GM12878 (cell line): Measurements from ENCODE around the gene DMXL2. TPM values are rescaled to one million over a fixed set of nuclear protein-coding genes. Genes with fewer than 3 reads are reported as not detected.
A peak's percentile ranks its signal among the peaks of the same experiment; 100 is the strongest.

Source experiments
- ATAC-seq: fragments of 200-7000 bp; cut with Tn5 transposase; 3 replicates; pipeline ENCODE4 v1.9.1; 2020; ENCODE audit warnings: mild to moderate bottlenecking, moderate library complexity
- BruUV-seq: library from RNA; stranded (reverse); fragments of 400-500 nt; replicated peaks from 2 replicates; lab custom pipeline; 2021; lab: Mats Ljungman, UMichigan
- CTCF ChIA-PET: fragments of 300-600 bp; sonication (Branson Sonifier 250); formaldehyde crosslinking; extraction: SDS; loops from one replicate; lab custom pipeline; 2021; ENCODE audit warnings: inconsistent platforms; lab: Yijun Ruan, JAX
- POLR2A ChIA-PET: fragments of 350-600 bp; formaldehyde crosslinking; extraction: SDS; loops from one replicate; lab custom pipeline; 2021; ENCODE audit warnings: inconsistent platforms; lab: Charles Lee
- RAD21 ChIA-PET: fragments of 300-600 bp; sonication (Branson Sonifier 250); formaldehyde crosslinking; loops from one replicate; lab custom pipeline; 2023; ENCODE audit warnings: antibody characterized with exemption; ENCODE audit not compliant: unreplicated experiment; lab: Charles Lee
- SMC1A ChIA-PET: fragments of 300-600 bp; sonication (Branson Sonifier 250); formaldehyde crosslinking; loops from one replicate; lab custom pipeline; 2023; ENCODE audit not compliant: unreplicated experiment, uncharacterized antibody; lab: Charles Lee
- DNase-seq: peaks from one replicate; pipeline ENCODE4 v3.0.0-alpha.2; 2011; ENCODE audit warnings: low read depth, low spot score
- FAIRE-seq: peaks from 3 replicates; lab custom pipeline; 2011; peaks lifted over from hg19 to GRCh38; lab: Jason Lieb, UNC
- H2AFZ ChIP-seq: 2 replicates; pipeline ENCODE4 v1.6.0; 2011; ENCODE audit warnings: low read depth, low read length, control low read depth; ENCODE audit not compliant: control insufficient read depth
- H3K27ac ChIP-seq: 2 replicates; pipeline ENCODE4 v1.5.1; 2011; ENCODE audit warnings: control low read depth; ENCODE audit not compliant: control insufficient read depth, insufficient read depth
- H3K27me3 ChIP-seq, 2 experiments: replicated peaks in 1 of 2; 2 replicates each; pipeline versions ENCODE4 v1.6.0 to v1.6.1; 2011; ENCODE audit warnings: low read length in 1 of 2; ENCODE audit not compliant: control insufficient read depth in 2 of 2, insufficient read depth in 2 of 2
- H3K36me3 ChIP-seq, 2 experiments: 2 replicates each; pipeline ENCODE4 v1.5.1; 2011; ENCODE audit warnings: low read length in 1 of 2; ENCODE audit not compliant: control insufficient read depth in 2 of 2, insufficient read depth in 2 of 2
- H3K4me1 ChIP-seq: 2 replicates; pipeline ENCODE4 v1.6.1; 2011; ENCODE audit warnings: mild to moderate bottlenecking, low read length, moderate library complexity, mixed read lengths; ENCODE audit not compliant: control insufficient read depth, insufficient read depth
- H3K4me2 ChIP-seq: 2 replicates; pipeline ENCODE4 v1.6.0; 2011; ENCODE audit warnings: control low read depth; ENCODE audit not compliant: control insufficient read depth, insufficient read depth
- H3K4me3 ChIP-seq: fragments of 200-600 bp; sonication (generic); 2 replicates; pipeline ENCODE4 v1.5.1; 2016
- H3K79me2 ChIP-seq: 2 replicates; pipeline ENCODE4 v1.6.0; 2011; ENCODE audit warnings: low read length; ENCODE audit not compliant: control insufficient read depth, insufficient read depth
- H3K9ac ChIP-seq: 2 replicates; pipeline ENCODE4 v1.8.0; 2011; ENCODE audit warnings: low read length, control low read depth, mixed read lengths; ENCODE audit not compliant: control insufficient read depth, insufficient read depth
- H3K9me3 ChIP-seq: replicated peaks from 3 replicates; pipeline ENCODE4 v1.5.1; 2011; ENCODE audit warnings: mild to moderate bottlenecking, low read length; ENCODE audit not compliant: control insufficient read depth, insufficient read depth
- H4K20me1 ChIP-seq: 2 replicates; pipeline ENCODE4 v1.6.0; 2011; ENCODE audit not compliant: control insufficient read depth, insufficient read depth
- CTCF ChIP-seq, 3 experiments: IDR thresholded peaks in 2 of 3; conservative IDR thresholded peaks in 1 of 3; 2 replicates each; pipeline ENCODE4 v1.5.1; 2011; ENCODE audit warnings: low read depth in 3 of 3, low read length in 3 of 3, mild to moderate bottlenecking in 3 of 3, control low read depth in 2 of 3, moderate library complexity in 2 of 3, inconsistent platforms in 1 of 3, mixed read lengths in 1 of 3; ENCODE audit not compliant: control insufficient read depth in 2 of 3, insufficient read depth in 1 of 3; ENCODE audit errors: extremely low read depth in 1 of 3
- EZH2 ChIP-seq: IDR thresholded peaks from 2 replicates; pipeline ENCODE4 v1.6.1; 2012; ENCODE audit warnings: low read depth, mild to moderate bottlenecking, control low read depth, inconsistent platforms, low read length, borderline replicate concordance; ENCODE audit not compliant: control insufficient read depth
- FOXM1 ChIP-seq: IDR thresholded peaks from 2 replicates; pipeline ENCODE4 v1.6.1; 2012; ENCODE audit warnings: low read depth, mild to moderate bottlenecking, inconsistent platforms, low read length, moderate library complexity
- IKZF1 ChIP-seq: fragments of 450-650 bp; conservative IDR thresholded peaks from 2 replicates; pipeline ENCODE4 v1.6.1; 2017; ENCODE audit warnings: antibody characterized with exemption, mild to moderate bottlenecking
- RAD21 ChIP-seq: IDR thresholded peaks from 2 replicates; pipeline ENCODE4 v1.6.1; 2011; ENCODE audit warnings: mild to moderate bottlenecking, low read depth, low read length, moderate library complexity; ENCODE audit not compliant: insufficient read depth
- SMC3 ChIP-seq: IDR thresholded peaks from 2 replicates; pipeline ENCODE4 v1.6.1; 2011; ENCODE audit warnings: low read length, improper control_type of control experiment, borderline replicate concordance
- SREBF2 ChIP-seq: IDR thresholded peaks from 2 replicates; pipeline ENCODE4 v1.6.1; 2012; ENCODE audit warnings: mild to moderate bottlenecking, low read length
- WGBS: methylation state at CpG from one replicate; pipeline ENCODE4 v1.1.6; 2016; ENCODE audit warnings: low lambda C conversion rate; ENCODE audit not compliant: insufficient replicate concordance, insufficient coverage; ENCODE audit errors: missing lambda C conversion rate; 5-methylcytosine and 5-hydroxymethylcytosine counted together
- in situ Hi-C: fragments of 300-500 bp; cut with MboI; formaldehyde crosslinking; loops from 9 replicates; pipeline ENCODE4 v1.14.3; 2018; ENCODE audit warnings: mixed read lengths
- intact Hi-C: fragments of 100-400 bp; cut with micrococcal nuclease; formaldehyde crosslinking; loops from one replicate; pipeline ENCODE4 v1.14.2; 2022; ENCODE audit not compliant: unreplicated experiment
- polyA plus RNA-seq, 11 experiments: library from polyadenylated mRNA; depleted of rRNA in 4 of 11; unstranded in 6 of 11; stranded (reverse) in 5 of 11; fragments of >200 nt; fragmentation: Nextera tagmentation in 4 of 11; fragmentation: Illumina TruSeq in 1 of 11; extraction: Ambion mirVana in 4 of 11; extraction: Trizol in 1 of 11; gene quantifications; 1 replicate in 1 of 11; 2 replicates in 10 of 11; pipeline versions ENCODE4 v1.2.1 to v1.2.3, GENCODE V29; 2011 to 2016; ENCODE audit warnings: inconsistent platforms in 2 of 11, missing spikeins in 2 of 11, low read depth in 1 of 11
- total RNA-seq, 4 experiments: library from RNA; depleted of rRNA in 3 of 4; stranded (reverse); fragments of >200 nt in 3 of 4; fragmentation: Illumina TruSeq in 1 of 4; extraction: Trizol in 1 of 4; gene quantifications; 2 replicates each; pipeline versions ENCODE4 v1.2.1 to v1.2.3, GENCODE V29; 2013 to 2021

DMXL2 gene
- total and polyA plus RNA-seq, 10 of the 15 experiments (the other 5 are each of a cell fraction or from before 2014, with no cell fraction given) = 8.5 to 32.1 (median 22.0) TPM

- SMC1A ChIA-PET = interaction anchor here (0.6 to 2.4 kb wide), 12 partner anchors 21 to 239 kb away, joined by 3 to 8 read pairs (median 3); no protein-coding TSS in a partner anchor
- Histone ChIP-seq H3K4me3 (no peak overlapping the region), H3K36me3 (no peaks in the 10 kb centered on the region), H3K79me2 (no peaks in the 10 kb centered on the region), H2AFZ (no peak overlapping the region), H3K9ac (no peak overlapping the region), H3K9me3 (no peaks in the 10 kb centered on the region), H3K27ac (no peak overlapping the region), H3K27me3 (peaks cover 3 to 4% of the 10 kb centered on the region in 2 experiments; a peak in 3 of 4 replicates), H4K20me1 (no peaks in the 10 kb centered on the region; the same call in 1 of the 2 replicates), H3K4me1 (no peaks in the 10 kb centered on the region), H3K4me2 (no peak overlapping the region)
- DNase-seq = no peak
- in situ Hi-C loops = no loop called here
- peak; percentile 48; the same call in 2 of the 3 replicates for ATAC-seq
- CTCF ChIA-PET = interaction anchor here (0.7 to 3.9 kb wide), 21 partner anchors 8 to 239 kb away, joined by 3 to 20 read pairs (median 3); no protein-coding TSS in a partner anchor
- intact Hi-C loops = loop anchor here (1.0 kb wide), 1 partner anchor 239 kb away; no protein-coding TSS in a partner anchor
- TF ChIP-seq IKZF1 = 0 out of 2 replicates have a peak, but pooled peaks have one; percentile 13
- peak; percentile 29; the same call in 1 of the 2 replicates for TF ChIP-seq SMC3
- TF ChIP-seq SREBF2 = no peak
- TF ChIP-seq CTCF (IDR thresholded peaks at IDR 0.05 in 2 of 3, conservative IDR thresholded peaks at IDR 0.05 in 1 of 3; ENCODE audit: control insufficient read depth in 2 of 3, extremely low read depth in 1 of 3, insufficient read depth in 1 of 3, low read depth in 3 of 3, low read length in 3 of 3) = peak; percentile 48 to 60 (median 52)
- no peak for TF ChIP-seq FOXM1
- TF ChIP-seq RAD21 = peak; percentile 56
- no peak for TF ChIP-seq EZH2
- FAIRE-seq = no peak
- RAD21 ChIA-PET = interaction anchor here (1.0 to 1.7 kb wide), 5 partner anchors 20 to 239 kb away, joined by 3 to 5 read pairs (median 4); no protein-coding TSS in a partner anchor
- POLR2A ChIA-PET = no interaction called here
- WGBS = 26% methylated on average over 12 of the region's 12 CpGs
- no TSS peak for BruUV-seq
Observed at GRCh38 chr15:51401872-51402517, 220.6 kb downstream of the DMXL2 start.
